GM13977 (cell line): ENCODE results near the gene RASD1.

Experiments
- DNase-seq: peaks from one replicate; pipeline ENCODE4 v3.0.0; 2012; ENCODE audit warnings: low spot score
- in situ Hi-C: fragments of 300-500 bp; cut with MboI; formaldehyde crosslinking; loops from one replicate; pipeline ENCODE4 v1.12.0; 2022; ENCODE audit warnings: low sequenced_read_pairs, low pct_unique_long_range_greater_than_20kb, mixed read lengths, inconsistent platforms; ENCODE audit not compliant: unreplicated experiment
- TF ChIP-seq, protein P1 (sequence below): IDR thresholded peaks from 2 replicates; pipeline ENCODE4 v1.5.1; 2012; ENCODE audit warnings: mild to moderate bottlenecking, control low read depth; ENCODE audit not compliant: insufficient read depth; ENCODE audit errors: extremely low read depth, missing control alignments

The RASD1 gene

DNA sequence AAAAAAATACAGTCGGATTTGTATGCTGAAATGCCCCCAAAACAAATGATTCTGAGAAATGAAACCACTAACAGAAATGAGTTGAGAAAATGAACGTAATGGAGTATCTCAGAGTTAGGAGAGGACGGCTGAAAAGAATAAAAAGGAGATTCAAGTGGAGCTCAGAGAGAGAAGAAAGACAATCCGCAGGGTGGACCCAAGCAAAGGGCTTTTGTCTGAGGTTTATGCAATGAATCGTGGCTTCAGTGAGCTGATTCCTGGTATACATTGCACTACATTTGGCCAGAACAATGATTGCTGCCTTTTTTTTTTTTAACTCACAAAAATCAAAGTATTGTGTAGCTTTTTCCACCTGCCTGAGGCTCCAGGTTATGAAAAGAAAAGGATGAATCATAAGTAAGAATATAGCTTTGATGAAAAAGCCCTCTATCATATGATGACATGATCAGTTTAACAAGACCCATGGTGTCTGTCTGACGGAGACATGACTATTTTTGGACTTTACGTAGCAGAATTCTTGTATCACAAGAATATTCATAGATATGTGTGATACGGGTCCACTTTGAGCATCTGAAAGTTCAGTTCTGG is 23.8 kb downstream of the RASD1 start:
- in situ Hi-C loops: no loop called here
- TF ChIP-seq, protein P1, sequence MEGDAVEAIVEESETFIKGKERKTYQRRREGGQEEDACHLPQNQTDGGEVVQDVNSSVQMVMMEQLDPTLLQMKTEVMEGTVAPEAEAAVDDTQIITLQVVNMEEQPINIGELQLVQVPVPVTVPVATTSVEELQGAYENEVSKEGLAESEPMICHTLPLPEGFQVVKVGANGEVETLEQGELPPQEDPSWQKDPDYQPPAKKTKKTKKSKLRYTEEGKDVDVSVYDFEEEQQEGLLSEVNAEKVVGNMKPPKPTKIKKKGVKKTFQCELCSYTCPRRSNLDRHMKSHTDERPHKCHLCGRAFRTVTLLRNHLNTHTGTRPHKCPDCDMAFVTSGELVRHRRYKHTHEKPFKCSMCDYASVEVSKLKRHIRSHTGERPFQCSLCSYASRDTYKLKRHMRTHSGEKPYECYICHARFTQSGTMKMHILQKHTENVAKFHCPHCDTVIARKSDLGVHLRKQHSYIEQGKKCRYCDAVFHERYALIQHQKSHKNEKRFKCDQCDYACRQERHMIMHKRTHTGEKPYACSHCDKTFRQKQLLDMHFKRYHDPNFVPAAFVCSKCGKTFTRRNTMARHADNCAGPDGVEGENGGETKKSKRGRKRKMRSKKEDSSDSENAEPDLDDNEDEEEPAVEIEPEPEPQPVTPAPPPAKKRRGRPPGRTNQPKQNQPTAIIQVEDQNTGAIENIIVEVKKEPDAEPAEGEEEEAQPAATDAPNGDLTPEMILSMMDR: no peak
- no peak for DNase-seq

DNA sequence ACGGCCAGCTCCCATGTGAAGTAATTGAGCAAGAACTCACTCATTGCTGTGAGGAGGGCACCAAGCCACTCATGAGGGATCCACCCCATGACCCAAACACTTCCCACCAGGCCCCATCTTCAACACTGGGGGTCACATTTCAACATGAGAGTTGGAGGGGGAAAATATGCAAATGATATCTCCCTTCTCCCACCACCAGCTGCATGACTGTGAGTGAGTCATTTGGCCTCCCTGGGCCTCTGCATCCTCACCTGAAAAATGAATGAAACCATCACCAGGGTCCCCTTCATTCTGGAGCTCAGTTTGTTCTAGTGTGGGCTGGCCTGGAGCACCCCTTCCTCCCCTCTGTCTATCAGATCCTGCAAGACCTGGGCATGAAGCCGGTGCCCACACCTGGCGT is 26.2 kb downstream of the RASD1 start:
- in situ Hi-C loops: no loop called here
- no peak for DNase-seq
- TF ChIP-seq, protein P1: no peak

DNA sequence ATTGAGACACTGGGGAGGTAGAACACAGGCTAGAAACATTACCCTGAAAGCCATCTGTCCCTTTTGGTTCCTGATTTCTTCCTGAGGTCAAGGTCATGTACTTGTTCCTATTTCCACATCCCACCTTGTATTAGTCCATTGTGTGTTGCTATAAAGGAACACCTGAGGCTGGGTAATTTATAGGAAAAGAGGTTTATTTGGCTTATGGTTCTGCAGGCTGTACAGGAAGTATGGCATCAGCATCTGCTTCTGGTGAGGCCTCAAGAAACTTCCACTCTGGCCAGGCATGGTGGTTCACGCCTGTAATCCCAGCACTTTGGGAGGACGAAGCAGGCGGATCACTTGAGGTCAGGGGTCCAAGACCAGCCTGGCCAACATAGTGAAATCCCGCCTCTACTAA is 26.8 kb downstream of the RASD1 start:
- TF ChIP-seq, protein P1: no peak
- no peak for DNase-seq
- in situ Hi-C loops: no loop called here

DNA sequence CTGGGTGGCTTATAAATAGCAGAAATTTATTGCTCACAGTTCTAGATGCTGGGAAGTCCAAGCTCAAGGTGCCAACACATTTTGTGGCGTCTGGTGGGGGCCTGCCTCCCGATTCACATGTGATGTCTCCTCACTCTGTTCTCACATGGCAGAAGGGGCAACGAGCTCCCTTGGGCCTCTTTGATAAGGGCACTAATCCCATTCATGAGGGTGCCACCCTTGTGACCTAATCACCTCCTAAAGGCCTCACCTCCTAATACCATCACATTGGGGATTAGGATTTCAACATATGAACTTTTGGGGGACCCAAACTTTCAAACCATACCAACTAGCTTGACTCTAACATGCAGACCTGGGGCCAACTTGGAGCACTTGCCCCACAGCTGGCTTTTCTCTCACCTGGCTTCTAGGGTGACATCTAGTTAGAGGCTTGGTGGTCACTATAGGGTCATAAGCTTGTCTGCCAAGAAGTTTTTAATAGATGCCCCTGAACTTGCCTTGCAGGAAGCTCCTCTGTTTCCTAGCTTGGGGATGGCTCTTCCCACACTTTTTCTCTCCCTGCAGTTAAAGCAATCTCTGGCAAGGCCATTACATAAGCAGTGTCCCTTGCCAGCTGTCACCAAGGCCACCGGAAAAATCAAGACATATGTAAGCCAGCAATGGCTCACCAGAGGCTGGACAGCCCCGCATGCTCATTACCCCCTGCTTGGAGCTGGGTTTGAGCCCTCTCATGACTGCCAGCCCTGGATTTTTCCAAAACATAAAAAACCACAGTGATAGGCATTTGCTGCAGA is 27.8 kb downstream of the RASD1 start:
- TF ChIP-seq, protein P1: no peak

DNA sequence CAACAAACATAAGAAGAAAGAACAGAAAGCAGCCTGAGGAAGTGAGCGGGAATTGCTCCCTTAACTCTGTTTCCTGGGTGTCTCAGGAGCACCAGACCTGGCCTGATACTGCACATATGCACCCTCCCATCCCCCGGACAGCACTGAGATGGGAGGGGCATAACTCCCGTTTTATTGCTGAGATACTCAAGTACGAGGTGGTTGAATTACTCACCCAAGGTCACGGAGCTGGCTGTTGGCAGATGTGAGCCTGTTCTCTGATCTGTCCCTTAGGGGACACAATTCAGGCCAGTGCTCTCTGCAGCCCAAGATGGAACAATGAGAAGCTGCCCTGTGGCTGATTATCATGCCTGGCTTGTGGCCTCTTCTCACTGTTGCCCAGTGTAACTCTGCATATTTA is 28.5 kb downstream of the RASD1 start:
- TF ChIP-seq, protein P1: no peak
- in situ Hi-C loops: no loop called here
- no peak for DNase-seq

More for the DNA sequence above, 27.8 kb downstream of the RASD1 start:
- DNase-seq: no peak
- in situ Hi-C loops: no loop called here

DNA sequence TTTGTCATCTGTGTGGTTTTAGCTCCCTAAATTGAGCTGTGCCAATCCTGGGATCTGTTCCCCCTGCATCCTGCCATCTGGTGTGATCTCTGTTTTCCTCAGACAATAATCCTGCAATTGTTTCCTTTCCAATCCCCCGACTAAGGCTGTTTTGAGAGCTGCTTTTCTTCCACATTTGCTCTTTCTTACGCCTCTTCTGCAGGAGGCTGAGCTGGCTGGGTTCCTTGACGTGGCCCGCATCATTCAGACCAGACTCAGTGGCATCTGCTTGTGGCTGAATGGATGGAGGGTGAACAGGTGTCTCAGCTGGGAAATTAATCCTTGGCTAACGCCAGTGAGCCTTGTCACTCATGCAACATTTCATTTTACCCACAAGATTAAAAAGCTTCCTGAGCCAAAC is 29.2 kb downstream of the RASD1 start:
- TF ChIP-seq, protein P1: no peak
- no peak for DNase-seq
- in situ Hi-C loops: no loop called here
